ENCODE data around the gene ACADL. TPM values are rescaled to one million over a fixed set of nuclear protein-coding genes. Genes with fewer than 3 reads are reported as not detected.

The ACADL gene
- total and polyA plus RNA-seq, 2 of the 13 experiments (the other 11 are each of a cell fraction or from before 2014, with no cell fraction given) = not detected

DNA sequence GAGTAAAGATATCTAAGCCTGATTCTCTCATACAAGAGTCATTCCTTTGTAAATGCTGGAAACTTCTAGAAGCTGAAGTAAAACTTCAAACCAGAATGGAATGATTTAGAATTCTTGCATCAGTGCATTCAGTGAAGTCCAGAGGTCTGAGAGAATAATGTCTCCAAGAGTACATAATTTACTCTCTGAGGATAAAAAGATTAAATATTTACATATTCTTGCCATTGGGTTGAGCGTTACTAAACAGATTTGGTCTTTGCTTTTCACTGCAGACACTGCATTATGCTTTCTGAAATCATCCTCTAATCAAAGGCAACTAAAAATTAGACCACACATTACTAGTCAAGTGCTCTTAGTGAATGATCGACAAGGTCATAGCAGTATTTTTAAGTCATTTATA lies 27.5 kb downstream of the ACADL start (continued):
- TF ChIP-seq, protein P1, sequence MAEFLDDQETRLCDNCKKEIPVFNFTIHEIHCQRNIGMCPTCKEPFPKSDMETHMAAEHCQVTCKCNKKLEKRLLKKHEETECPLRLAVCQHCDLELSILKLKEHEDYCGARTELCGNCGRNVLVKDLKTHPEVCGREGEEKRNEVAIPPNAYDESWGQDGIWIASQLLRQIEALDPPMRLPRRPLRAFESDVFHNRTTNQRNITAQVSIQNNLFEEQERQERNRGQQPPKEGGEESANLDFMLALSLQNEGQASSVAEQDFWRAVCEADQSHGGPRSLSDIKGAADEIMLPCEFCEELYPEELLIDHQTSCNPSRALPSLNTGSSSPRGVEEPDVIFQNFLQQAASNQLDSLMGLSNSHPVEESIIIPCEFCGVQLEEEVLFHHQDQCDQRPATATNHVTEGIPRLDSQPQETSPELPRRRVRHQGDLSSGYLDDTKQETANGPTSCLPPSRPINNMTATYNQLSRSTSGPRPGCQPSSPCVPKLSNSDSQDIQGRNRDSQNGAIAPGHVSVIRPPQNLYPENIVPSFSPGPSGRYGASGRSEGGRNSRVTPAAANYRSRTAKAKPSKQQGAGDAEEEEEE (CRISPR knock-in tag; IDR thresholded peaks at IDR 0.05; ENCODE audit: borderline replicate concordance) = no peak
- TF ChIP-seq AHR (CRISPR knock-in tag; IDR thresholded peaks at IDR 0.05) (no peak), NFIC (IDR thresholded peaks at IDR 0.05; ENCODE audit: low read length) (no peak), NR2F6 (IDR thresholded peaks at IDR 0.05) (no peak), NR2F6 (CRISPR knock-in tag; IDR thresholded peaks at IDR 0.05) (no peak), ZKSCAN1 (IDR thresholded peaks at IDR 0.05; ENCODE audit: low read length) (no peak), HOXA7 (CRISPR knock-in tag; IDR thresholded peaks at IDR 0.05) (no peak), ZFP36 (IDR thresholded peaks at IDR 0.05; ENCODE audit: borderline replicate concordance, low read depth, low read length, partially characterized antibody) (no peak), ZNF326 (CRISPR knock-in tag; IDR thresholded peaks at IDR 0.05; ENCODE audit: borderline replicate concordance) (no peak), JUNB (CRISPR knock-in tag; IDR thresholded peaks at IDR 0.05; ENCODE audit: borderline replicate concordance) (no peak), AKAP8 (CRISPR knock-in tag; IDR thresholded peaks at IDR 0.05) (no peak), PRPF4 (IDR thresholded peaks at IDR 0.05; ENCODE audit: low read depth, low read length, poor library complexity, severe bottlenecking) (no peak)
- TF ChIP-seq, protein P2, sequence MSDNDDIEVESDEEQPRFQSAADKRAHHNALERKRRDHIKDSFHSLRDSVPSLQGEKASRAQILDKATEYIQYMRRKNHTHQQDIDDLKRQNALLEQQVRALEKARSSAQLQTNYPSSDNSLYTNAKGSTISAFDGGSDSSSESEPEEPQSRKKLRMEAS (IDR thresholded peaks at IDR 0.05) = no peak

Data from HepG2 (cell line).